BLaER1 treated with 17β-estradiol and CSF1 and Interleukin-3, amounts not matched to agents 10 nM and 100 nM (cell line): Measurements from ENCODE around the gene HIBCH.
"Not testable (repeated sequence)": the region's sequence is repeated elsewhere in the genome, so short reads cannot be mapped to it uniquely, and the experiment has no call there.

Source experiments
- H3K27ac ChIP-seq, 11 experiments: shearing (Covaris generic); formaldehyde crosslinking; 2 replicates each; pipeline ENCODE4 v1.8.1; 2022
- H3K27me3 ChIP-seq, 11 experiments: shearing (Covaris generic); formaldehyde crosslinking; 2 replicates each; pipeline ENCODE4 v1.8.1; 2022
- H3K36me3 ChIP-seq, 11 experiments: shearing (Covaris generic); formaldehyde crosslinking; 2 replicates each; pipeline ENCODE4 v1.8.1; 2022
- H3K4me1 ChIP-seq, 10 experiments: shearing (Covaris generic); formaldehyde crosslinking; 2 replicates each; pipeline ENCODE4 v1.8.1; 2022
- H3K4me2 ChIP-seq, 11 experiments: shearing (Covaris generic); formaldehyde crosslinking; 2 replicates each; pipeline ENCODE4 v1.8.1; 2022
- H3K4me3 ChIP-seq, 10 experiments: shearing (Covaris generic); formaldehyde crosslinking; 2 replicates each; pipeline ENCODE4 v1.8.1; 2022
- H3K9ac ChIP-seq, 11 experiments: shearing (Covaris generic); formaldehyde crosslinking; 2 replicates each; pipeline ENCODE4 v1.8.1; 2022
- H3K9me3 ChIP-seq, 11 experiments: shearing (Covaris generic); formaldehyde crosslinking; replicated peaks in 1 of 11; 2 replicates each; pipeline ENCODE4 v1.8.1; 2022
- H4K20me1 ChIP-seq, 11 experiments: shearing (Covaris generic); formaldehyde crosslinking; 2 replicates each; pipeline ENCODE4 v1.8.1; 2022
- Cebpa-rat ChIP-seq, 11 experiments: shearing (Covaris generic); IDR thresholded peaks; 2 replicates each; pipeline ENCODE4 v1.8.1; 2022

The HIBCH gene

GRCh38 chr2:190173392-190173791, 146.2 kb downstream of the HIBCH start:
- Histone ChIP-seq H3K4me1 (no peaks in the 10 kb centered on the region), H3K4me2 (no peak overlapping the region), H3K27me3 (no peaks in the 10 kb centered on the region), H3K9me3 (peaks cover 0 to 17% (median 6%) of the 10 kb centered on the region in 11 experiments; a peak in 10 of 22 replicates), H4K20me1 (no peaks in the 10 kb centered on the region), H3K36me3 (no peaks in the 10 kb centered on the region), H3K9ac (no peak overlapping the region), H3K4me3 (no peak overlapping the region), H3K27ac (no peak overlapping the region)
- TF ChIP-seq Cebpa-rat (IDR thresholded peaks at IDR 0.05): no peak

- no peak overlapping the region for H3K27ac ChIP-seq
- TF ChIP-seq Cebpa-rat (IDR thresholded peaks at IDR 0.05): no peak
Observed at GRCh38 chr2:190170673-190171072, 149.0 kb downstream of the HIBCH start.

GRCh38 chr2:190169221-190170072, 150.2 kb downstream of the HIBCH start:
- no peak overlapping the region for H3K4me3 ChIP-seq
- H4K20me1 ChIP-seq: no peaks in the 10 kb centered on the region
- peaks cover 4 to 26% (median 14%) of the 10 kb centered on the region in 11 experiments; a peak in 17 of 22 replicates for H3K9me3 ChIP-seq
- H3K27ac ChIP-seq: no peak overlapping the region
- no peak overlapping the region for H3K9ac ChIP-seq
- no peaks in the 10 kb centered on the region for H3K4me1 ChIP-seq
- TF ChIP-seq Cebpa-rat (IDR thresholded peaks at IDR 0.05): no peak
- no peaks in the 10 kb centered on the region for H3K27me3 ChIP-seq
- H3K4me2 ChIP-seq: no peak overlapping the region
- no peaks in the 10 kb centered on the region for H3K36me3 ChIP-seq

More at GRCh38 chr2:190170673-190171072, 149.0 kb downstream of the HIBCH start:
- H3K4me2 ChIP-seq: no peak overlapping the region
- no peak overlapping the region for H3K9ac ChIP-seq
- H3K9me3 ChIP-seq: peaks cover 4 to 29% (median 14%) of the 10 kb centered on the region in 11 experiments; a peak in 17 of 22 replicates
- H4K20me1 ChIP-seq: no peaks in the 10 kb centered on the region
- no peak overlapping the region for H3K4me3 ChIP-seq
- no peaks in the 10 kb centered on the region for H3K36me3 ChIP-seq
- H3K4me1 ChIP-seq: no peaks in the 10 kb centered on the region
- H3K27me3 ChIP-seq: no peaks in the 10 kb centered on the region

- Histone ChIP-seq H3K9me3 (peaks cover 0 to 12% (median 8%) of the 10 kb centered on the region in 11 experiments; a peak in 11 of 22 replicates), H3K4me2 (no peak overlapping the region), H3K4me1 (no peaks in the 10 kb centered on the region), H3K27me3 (no peaks in the 10 kb centered on the region), H3K9ac (no peak overlapping the region), H4K20me1 (no peaks in the 10 kb centered on the region), H3K4me3 (no peak overlapping the region), H3K36me3 (no peaks in the 10 kb centered on the region), H3K27ac (no peak overlapping the region)
- TF ChIP-seq Cebpa-rat (IDR thresholded peaks at IDR 0.05): no peak
Observed at GRCh38 chr2:190167702-190168101, 151.9 kb downstream of the HIBCH start.

- H3K27me3 ChIP-seq: no peaks in the 10 kb centered on the region
- H3K36me3 ChIP-seq: no peaks in the 10 kb centered on the region
- H3K4me2 ChIP-seq: no peak overlapping the region
- H3K9me3 ChIP-seq: peaks cover 0 to 12% (median 8%) of the 10 kb centered on the region in 11 experiments; a peak in 11 of 22 replicates
- no peak overlapping the region for H3K9ac ChIP-seq
- H3K4me1 ChIP-seq: no peaks in the 10 kb centered on the region
- no peak for TF ChIP-seq Cebpa-rat (IDR thresholded peaks at IDR 0.05)
- no peak overlapping the region for H3K4me3 ChIP-seq
- H3K27ac ChIP-seq: no peak overlapping the region
- no peaks in the 10 kb centered on the region for H4K20me1 ChIP-seq
Observed at GRCh38 chr2:190165491-190165890, 154.1 kb downstream of the HIBCH start.

- no peaks in the 10 kb centered on the region for H3K4me1 ChIP-seq
- no peak overlapping the region for H3K4me3 ChIP-seq
- TF ChIP-seq Cebpa-rat (IDR thresholded peaks at IDR 0.05): no peak
- H3K27me3 ChIP-seq: no peaks in the 10 kb centered on the region
- no peak overlapping the region for H3K9ac ChIP-seq
- no peak overlapping the region for H3K4me2 ChIP-seq
- no peaks in the 10 kb centered on the region for H4K20me1 ChIP-seq
- no peak overlapping the region for H3K27ac ChIP-seq
- H3K36me3 ChIP-seq: no peaks in the 10 kb centered on the region
- peaks cover 0 to 9% (median 6%) of the 10 kb centered on the region in 11 experiments; a peak in 11 of 22 replicates for H3K9me3 ChIP-seq
Observed at GRCh38 chr2:190162851-190163250, 156.8 kb downstream of the HIBCH start.

GRCh38 chr2:190159453-190159852, 160.2 kb downstream of the HIBCH start:
- Histone ChIP-seq H4K20me1 (no peaks in the 10 kb centered on the region), H3K4me2 (no peak overlapping the region), H3K27ac (no peak overlapping the region), H3K4me3 (no peak overlapping the region), H3K36me3 (no peaks in the 10 kb centered on the region), H3K9ac (no peak overlapping the region), H3K4me1 (no peaks in the 10 kb centered on the region), H3K27me3 (no peaks in the 10 kb centered on the region), H3K9me3 (no peaks in the 10 kb centered on the region)
- no peak for TF ChIP-seq Cebpa-rat (IDR thresholded peaks at IDR 0.05)

GRCh38 chr2:190158798-190159434, 160.7 kb downstream of the HIBCH start:
- Histone ChIP-seq H3K27ac (no peak overlapping the region), H3K4me1 (no peaks in the 10 kb centered on the region), H4K20me1 (no peaks in the 10 kb centered on the region), H3K9me3 (no peaks in the 10 kb centered on the region), H3K36me3 (no peaks in the 10 kb centered on the region), H3K4me3 (no peak overlapping the region), H3K27me3 (no peaks in the 10 kb centered on the region), H3K4me2 (no peak overlapping the region), H3K9ac (no peak overlapping the region)
- no peak for TF ChIP-seq Cebpa-rat (IDR thresholded peaks at IDR 0.05)

- H4K20me1 ChIP-seq, H3K4me1 ChIP-seq, H3K9me3 ChIP-seq, H3K27me3 ChIP-seq, H3K4me2 ChIP-seq, H3K9ac ChIP-seq, H3K36me3 ChIP-seq, H3K27ac ChIP-seq, H3K4me3 ChIP-seq: not testable (repeated sequence)
Observed at GRCh38 chr2:190157613-190158528, 161.8 kb downstream of the HIBCH start.
